Measurements from ENCODE around the gene GATB.

GATB gene

GRCh38 chr4:151674804-151675391, 85.9 kb downstream of the GATB start:
- no peak for DNase-seq (ENCODE audit: low read depth in 3 of 3)

GRCh38 chr4:151673908-151674520, 86.8 kb downstream of the GATB start:
- DNase-seq (ENCODE audit: low read depth in 3 of 3): no peak

DNA sequence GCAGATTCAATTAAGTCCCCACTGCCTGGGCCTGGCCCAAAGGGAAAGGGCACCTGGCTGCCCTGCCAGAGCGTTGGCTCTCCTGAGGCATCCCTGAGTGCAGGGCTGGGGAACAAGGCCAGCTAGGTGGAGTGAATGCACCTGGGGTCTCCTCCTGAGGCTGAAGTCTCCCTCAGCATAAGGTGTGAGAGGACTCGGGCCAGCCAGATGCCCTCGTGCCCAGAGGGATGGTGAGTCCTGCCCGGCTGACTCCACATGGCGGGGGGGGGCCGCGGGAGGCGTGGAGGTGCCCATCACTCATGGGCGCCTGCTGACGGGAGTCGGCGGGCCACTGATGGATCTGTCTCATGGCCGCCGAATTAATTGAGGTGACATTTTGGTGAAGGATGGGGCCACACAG, 87.8 kb downstream of the GATB start:
- DNase-seq (ENCODE audit: low read depth in 3 of 3): no peak

DNA sequence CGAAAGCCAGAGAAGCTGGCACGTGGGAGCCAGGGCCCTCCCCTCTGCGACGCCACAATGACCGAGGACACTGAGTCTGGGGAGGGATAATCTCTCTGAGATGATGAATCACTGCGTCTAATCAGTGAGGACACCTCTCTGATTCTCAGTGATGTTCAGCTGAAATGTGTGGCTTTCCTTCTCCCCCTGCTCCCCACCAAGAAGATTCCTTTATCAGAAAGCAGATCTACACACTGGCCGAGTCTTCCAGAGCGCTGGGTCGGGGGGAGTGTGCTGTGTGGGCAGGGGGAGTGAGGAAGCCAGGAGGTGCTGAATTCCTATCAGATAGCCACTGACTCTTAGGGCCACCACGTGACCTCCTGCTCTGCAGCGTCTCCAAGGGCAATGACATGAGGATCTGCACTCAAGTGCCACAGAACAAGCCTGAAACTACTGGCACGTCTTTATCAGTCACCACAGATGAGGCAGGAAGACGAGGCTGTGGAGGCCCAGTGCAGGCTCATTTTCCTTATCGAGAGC, 89.2 kb downstream of the GATB start:
- no peak for DNase-seq (ENCODE audit: low read depth in 3 of 3)

DNA sequence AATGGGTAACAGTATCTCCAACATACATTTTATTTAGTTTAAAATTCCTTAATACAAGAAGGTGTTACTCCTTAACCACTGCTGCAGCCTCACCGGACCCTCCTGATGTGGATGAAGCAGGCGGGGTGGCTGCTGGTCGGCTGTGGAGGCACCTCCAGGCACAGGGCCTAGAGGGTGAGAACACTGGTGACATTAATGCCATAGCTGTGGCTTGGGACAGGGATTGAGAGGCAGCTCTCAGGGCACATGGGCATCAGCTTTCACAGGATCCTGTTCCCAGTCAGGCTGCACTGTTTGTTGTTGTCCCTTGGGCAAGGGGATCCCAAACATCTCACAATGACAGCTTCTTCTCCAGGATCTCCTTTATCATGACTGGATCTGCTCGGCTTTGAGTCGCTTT, 90.0 kb downstream of the GATB start:
- DNase-seq (ENCODE audit: low read depth in 3 of 3): no peak

DNA sequence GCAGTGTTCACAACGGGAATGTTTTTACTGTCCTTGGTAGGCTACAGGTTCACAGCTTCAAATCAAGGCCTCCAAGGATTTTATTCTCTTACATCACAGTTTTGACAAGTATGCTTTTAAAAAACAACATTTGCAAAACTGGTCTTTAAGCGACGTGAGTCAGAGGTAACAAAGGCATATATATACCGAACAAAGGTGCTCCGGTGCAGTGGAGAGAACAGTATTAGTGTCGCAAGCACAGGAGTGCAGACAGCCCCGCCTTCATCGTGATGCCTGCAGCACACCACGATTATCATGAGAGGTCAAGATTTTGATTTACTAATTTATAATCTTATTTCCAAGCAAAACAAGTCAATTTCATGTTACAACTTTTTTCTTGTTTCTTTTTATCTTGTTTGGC, 90.8 kb downstream of the GATB start:
- DNase-seq (ENCODE audit: low read depth in 3 of 3): no peak

- no peak for DNase-seq (ENCODE audit: low read depth in 3 of 3)
Observed at GRCh38 chr4:151668689-151669402, 92.0 kb downstream of the GATB start.

- no peak for DNase-seq (ENCODE audit: low read depth in 3 of 3)
Observed at GRCh38 chr4:151667666-151668065, 93.1 kb downstream of the GATB start.

GRCh38 chr4:151667048-151667447, 93.8 kb downstream of the GATB start:
- DNase-seq (ENCODE audit: low read depth in 3 of 3): no peak

GRCh38 chr4:151666501-151666900, 94.3 kb downstream of the GATB start:
- no peak for DNase-seq (ENCODE audit: low read depth in 3 of 3)

DNA sequence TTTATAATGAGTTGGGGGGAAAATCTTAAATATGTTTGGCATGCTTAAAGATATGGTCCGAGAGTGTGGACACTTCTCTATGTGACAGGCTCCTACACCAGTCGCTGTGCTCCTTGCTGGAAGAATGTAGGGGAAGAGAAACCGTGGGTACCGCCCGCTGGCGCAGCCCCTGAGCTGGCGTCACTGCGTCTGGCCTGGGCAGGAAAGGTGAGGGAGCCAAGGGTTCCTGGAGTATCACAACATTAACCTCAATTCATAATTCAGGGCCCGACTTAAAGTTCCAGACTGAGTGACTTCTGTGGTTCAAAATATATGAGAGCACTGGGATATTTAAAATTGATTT, 95.1 kb downstream of the GATB start:
- no peak for DNase-seq (ENCODE audit: low read depth in 3 of 3)

- no peak for DNase-seq (ENCODE audit: low read depth in 3 of 3)
Observed at GRCh38 chr4:151665022-151665784, 95.6 kb downstream of the GATB start.

DNA sequence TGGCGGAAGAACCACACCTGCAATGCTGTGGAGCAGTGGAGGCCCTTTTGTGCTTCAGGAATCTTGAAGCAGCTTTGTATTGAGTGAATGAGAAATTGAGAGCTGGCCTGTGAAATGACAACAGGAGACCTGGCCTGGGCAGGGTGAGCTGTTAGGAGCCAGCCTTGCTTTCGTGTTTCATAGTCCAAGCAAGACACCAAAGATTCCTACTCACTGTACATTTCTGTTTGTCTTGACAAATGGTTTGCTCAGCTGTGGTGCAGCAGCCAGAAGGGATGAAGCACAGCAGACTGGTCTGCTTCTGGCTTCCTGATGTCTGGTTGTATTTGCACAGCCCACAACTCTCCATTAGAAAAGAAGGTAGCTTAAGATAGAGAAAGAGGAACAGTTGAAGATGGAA, 96.5 kb downstream of the GATB start:
- DNase-seq (ENCODE audit: low read depth in 3 of 3): no peak

DNA sequence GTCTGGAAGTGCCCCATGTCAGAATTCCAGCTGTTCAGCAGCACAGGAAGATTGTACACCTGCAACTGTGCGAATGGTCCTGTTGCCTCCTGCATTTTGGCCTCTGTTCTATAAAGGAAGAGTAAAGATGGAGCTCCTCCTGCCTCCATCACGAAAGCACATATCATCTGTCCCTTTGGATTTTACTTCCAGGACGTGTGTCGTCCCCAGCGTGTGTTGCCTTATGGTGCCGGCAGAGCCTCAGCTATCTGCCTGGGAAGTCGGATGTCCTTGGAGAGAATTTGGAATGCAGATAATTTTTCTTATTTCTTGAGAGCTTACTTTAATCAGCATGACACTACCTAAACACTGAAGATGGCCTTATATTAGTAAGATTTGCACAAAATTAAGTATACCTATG, 97.7 kb downstream of the GATB start:
- no peak for DNase-seq (ENCODE audit: low read depth in 3 of 3)

DNA sequence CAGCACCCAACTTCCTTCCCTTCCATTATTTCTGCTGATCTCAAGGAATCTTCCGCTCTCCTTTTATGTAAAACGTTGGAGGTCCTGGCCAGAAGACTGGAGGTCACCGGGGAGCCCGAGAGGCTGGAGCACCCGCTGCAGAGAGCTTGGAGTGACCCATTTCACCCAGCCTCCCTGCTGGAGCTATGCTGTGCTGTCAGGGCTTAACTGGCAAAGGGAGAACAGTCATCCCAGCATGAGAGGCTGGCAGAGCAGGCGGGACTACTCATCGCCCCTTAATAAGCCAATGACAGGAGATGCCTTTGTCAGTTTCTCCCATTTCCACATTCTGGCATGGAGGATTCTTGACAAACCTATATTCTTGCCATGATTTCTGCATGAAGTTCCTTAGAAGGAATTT, 98.9 kb downstream of the GATB start:
- DNase-seq (ENCODE audit: low read depth in 3 of 3): no peak

DNA sequence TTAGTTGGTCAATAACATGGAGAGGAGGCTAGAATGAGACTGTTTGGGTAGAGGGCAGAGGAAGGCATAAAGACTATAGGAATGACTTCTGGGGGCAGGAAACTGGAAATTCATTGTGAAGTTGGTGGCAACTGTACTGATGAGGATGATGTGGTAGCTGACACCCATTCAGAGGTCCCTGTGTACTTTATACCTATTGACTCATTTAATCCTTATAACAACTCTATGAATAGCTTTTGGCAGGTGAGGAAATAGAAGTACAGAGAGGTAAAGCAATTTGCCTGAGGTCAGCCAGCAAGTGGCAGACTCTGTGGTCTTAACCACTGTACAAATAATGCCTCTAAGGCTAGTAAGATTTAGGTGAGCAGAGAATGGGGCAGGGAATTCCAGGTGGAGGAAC, 100.1 kb downstream of the GATB start:
- no peak for DNase-seq (ENCODE audit: low read depth in 3 of 3)

DNA sequence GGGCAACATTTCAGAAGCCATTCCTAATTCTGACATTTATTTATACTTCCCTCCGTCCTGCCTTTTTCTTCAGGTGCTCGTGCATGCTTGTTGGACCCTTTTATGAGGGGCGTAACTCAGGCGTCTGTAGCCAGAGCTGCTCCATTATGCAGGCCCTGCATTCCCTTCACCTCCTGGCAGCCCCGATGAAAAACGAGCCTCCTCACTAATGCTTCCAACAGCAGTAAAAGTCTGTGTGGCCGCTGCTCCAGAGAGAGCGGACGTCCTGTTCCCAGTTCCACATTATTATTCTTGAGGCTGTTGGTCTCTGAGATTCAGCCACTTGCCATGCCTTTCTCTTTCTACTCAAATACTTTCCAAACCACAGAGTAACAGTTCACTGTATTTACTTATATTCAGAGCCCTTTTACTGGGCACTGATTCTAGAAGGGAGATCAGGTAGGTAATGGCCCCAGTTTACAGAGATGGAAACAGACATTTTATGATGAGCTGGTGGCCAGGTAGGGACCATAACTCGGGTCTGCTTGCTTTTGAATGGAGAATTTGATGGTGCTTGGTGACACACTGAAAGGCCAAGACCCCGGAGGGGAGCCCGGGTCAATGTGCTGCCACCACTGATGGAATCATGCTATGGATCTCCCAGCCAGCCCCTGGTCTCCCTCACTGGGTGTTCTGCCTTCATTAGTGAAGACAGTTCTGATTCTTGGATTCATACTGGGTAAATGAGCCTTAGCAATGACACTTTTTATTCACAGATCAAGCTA, 101.0 kb downstream of the GATB start:
- no peak for DNase-seq (ENCODE audit: low read depth in 3 of 3)

- no peak for DNase-seq (ENCODE audit: low read depth in 3 of 3)
Observed at GRCh38 chr4:151658959-151659600, 101.7 kb downstream of the GATB start.

- DNase-seq (ENCODE audit: low read depth in 3 of 3): no peak
Observed at GRCh38 chr4:151657896-151658295, 102.9 kb downstream of the GATB start.

GRCh38 chr4:151656058-151656457, 104.7 kb downstream of the GATB start:
- no peak for DNase-seq (ENCODE audit: low read depth in 3 of 3)

DNA sequence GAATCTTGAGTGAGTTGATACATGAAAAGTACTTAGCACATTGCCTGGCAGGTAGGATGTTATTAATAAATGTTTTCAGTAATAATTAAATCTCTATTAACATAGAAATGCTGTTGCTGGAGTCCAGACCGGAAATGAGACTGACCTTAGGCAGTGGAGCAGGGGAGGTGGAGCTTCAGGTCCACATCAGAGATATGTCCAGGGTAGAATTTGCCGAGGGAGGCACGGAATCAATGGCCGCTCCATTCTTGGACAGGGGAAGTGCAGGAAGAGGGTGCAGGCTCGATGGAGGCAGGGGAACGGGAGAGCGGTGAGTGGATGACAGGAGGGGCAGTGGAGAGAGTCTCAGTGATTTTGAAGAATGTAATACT, 107.3 kb downstream of the GATB start:
- DNase-seq (ENCODE audit: low read depth in 3 of 3): no peak
